Thyroid gland (tissue), 4 donors: ENCODE results near the gene TNP2.

Experiments
- POLR2A ChIP-seq, 2 donors: fragments of 450-650 bp; IDR thresholded peaks; one replicate each; pipeline ENCODE4 v1.6.1; 2017; ENCODE audit warnings: antibody characterized with exemption in 2 of 2, mild to moderate bottlenecking in 2 of 2, moderate library complexity in 1 of 2
- TF ChIP-seq, protein P1 (sequence below), 6 experiments: fragments of 200-600 bp in 3 of 6; fragments of 450-650 bp in 3 of 6; sonication (generic) in 3 of 6; IDR thresholded peaks; one replicate each; pipeline ENCODE4 v1.5.1; 2016 to 2019; ENCODE audit warnings: antibody characterized with exemption in 6 of 6, mild to moderate bottlenecking in 2 of 6, inconsistent platforms in 1 of 6, moderate library complexity in 1 of 6

- TF ChIP-seq, protein P1, sequence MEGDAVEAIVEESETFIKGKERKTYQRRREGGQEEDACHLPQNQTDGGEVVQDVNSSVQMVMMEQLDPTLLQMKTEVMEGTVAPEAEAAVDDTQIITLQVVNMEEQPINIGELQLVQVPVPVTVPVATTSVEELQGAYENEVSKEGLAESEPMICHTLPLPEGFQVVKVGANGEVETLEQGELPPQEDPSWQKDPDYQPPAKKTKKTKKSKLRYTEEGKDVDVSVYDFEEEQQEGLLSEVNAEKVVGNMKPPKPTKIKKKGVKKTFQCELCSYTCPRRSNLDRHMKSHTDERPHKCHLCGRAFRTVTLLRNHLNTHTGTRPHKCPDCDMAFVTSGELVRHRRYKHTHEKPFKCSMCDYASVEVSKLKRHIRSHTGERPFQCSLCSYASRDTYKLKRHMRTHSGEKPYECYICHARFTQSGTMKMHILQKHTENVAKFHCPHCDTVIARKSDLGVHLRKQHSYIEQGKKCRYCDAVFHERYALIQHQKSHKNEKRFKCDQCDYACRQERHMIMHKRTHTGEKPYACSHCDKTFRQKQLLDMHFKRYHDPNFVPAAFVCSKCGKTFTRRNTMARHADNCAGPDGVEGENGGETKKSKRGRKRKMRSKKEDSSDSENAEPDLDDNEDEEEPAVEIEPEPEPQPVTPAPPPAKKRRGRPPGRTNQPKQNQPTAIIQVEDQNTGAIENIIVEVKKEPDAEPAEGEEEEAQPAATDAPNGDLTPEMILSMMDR (IDR thresholded peaks at IDR 0.05): no peak
- no peak for TF ChIP-seq POLR2A (IDR thresholded peaks at IDR 0.05)
Observed at GRCh38 chr16:11232302-11232851, 36.7 kb downstream of the TNP2 start.
